SJSA1 (cell line): Measurements from ENCODE around the gene TPSD1. TPM values are rescaled to one million over a fixed set of nuclear protein-coding genes. Genes with fewer than 3 reads are reported as not detected.
"Not testable (repeated sequence)": the region's sequence is repeated elsewhere in the genome, so short reads cannot be mapped to it uniquely, and the experiment has no call there.

ENCODE experiments used
- DNase-seq, 2 experiments: peaks; one replicate each; pipeline ENCODE4 v3.0.0-alpha.2; 2015 to 2020; ENCODE audit warnings: low spot score in 2 of 2, low read depth in 1 of 2
- H3K27ac ChIP-seq: fragments of 250-450 bp; sonication (Bioruptor Pico); 2 replicates; pipeline ENCODE4 v1.5.1; 2020; ENCODE audit warnings: mild to moderate bottlenecking, moderate library complexity
- H3K27me3 ChIP-seq: fragments of 250-450 bp; sonication (Bioruptor Pico); replicated peaks from 2 replicates; pipeline ENCODE4 v1.5.1; 2020; ENCODE audit warnings: mild to moderate bottlenecking, moderate library complexity
- H3K36me3 ChIP-seq: fragments of 250-450 bp; sonication (Bioruptor Pico); 2 replicates; pipeline ENCODE4 v1.5.1; 2020; ENCODE audit warnings: mild to moderate bottlenecking
- H3K4me1 ChIP-seq: fragments of 250-450 bp; sonication (Bioruptor Pico); replicated peaks from 2 replicates; pipeline ENCODE4 v1.6.1; 2021; ENCODE audit warnings: mild to moderate bottlenecking
- H3K4me3 ChIP-seq: fragments of 250-450 bp; sonication (Bioruptor Pico); 2 replicates; pipeline ENCODE4 v1.5.1; 2020; ENCODE audit warnings: mild to moderate bottlenecking
- H3K9me3 ChIP-seq: fragments of 250-450 bp; sonication (Bioruptor Pico); replicated peaks from 2 replicates; pipeline ENCODE4 v1.5.1; 2020; ENCODE audit warnings: mild to moderate bottlenecking
- total RNA-seq: library from RNA; depleted of rRNA; stranded (reverse); fragments of >200 nt; shearing (Covaris generic); gene quantifications from 2 replicates; pipeline ENCODE4 v1.2.3, GENCODE V29; 2014; rRNA removed

Gene TPSD1
- not detected in 2 replicates for total RNA-seq

DNA sequence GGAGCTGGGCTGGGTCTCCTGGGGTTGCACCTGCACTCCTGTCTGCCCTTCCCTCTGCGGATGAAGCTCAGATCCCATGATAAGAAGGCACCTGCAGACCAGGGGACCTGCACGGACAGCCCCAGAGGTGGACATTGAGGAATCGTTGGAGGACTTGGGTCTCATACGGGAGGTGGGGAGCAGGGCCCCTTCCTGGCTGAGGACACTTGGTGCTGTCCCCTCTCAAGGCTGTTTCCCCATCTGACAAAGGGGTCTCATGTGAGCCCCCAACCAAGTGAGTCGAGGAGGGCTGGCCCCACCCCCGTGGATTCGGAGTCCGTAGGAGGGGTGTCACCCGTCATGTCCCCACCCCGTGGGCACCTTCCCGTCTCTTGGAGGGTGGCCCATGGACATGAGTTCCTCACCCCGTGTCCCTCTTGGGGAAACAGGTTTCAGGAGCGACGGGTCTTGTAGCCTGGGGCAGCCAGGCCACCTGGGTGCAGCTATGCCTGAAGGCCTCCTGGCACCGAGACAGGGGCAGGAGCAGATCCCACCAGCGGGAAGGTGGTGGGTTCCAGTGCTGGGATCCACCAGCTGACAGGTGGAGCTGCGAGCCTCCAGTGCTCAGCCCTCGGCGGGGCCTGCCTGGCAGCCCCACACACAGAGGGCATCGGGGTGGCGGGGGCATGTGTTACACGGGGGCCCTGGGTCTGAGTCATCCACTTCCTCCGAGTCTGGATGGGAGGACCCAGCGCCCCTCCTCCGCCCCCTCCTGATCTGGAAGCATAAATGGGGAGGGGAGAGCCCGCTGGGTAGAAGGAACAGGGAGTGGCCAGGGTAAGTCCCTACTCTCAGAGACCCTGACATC, at the start of gene TPSD1:
Gene TPSD1, plus strand, starts transcription at position 794 of the 847 bp plus-strand sequence. CDS start 212 bp downstream, outside the sequence.
- H3K4me3 ChIP-seq, H3K27ac ChIP-seq, H3K9me3 ChIP-seq, DNase-seq, H3K4me1 ChIP-seq, H3K36me3 ChIP-seq: not testable (repeated sequence)
- peaks cover 20% of the 10 kb centered on the region for H3K27me3 ChIP-seq

DNA sequence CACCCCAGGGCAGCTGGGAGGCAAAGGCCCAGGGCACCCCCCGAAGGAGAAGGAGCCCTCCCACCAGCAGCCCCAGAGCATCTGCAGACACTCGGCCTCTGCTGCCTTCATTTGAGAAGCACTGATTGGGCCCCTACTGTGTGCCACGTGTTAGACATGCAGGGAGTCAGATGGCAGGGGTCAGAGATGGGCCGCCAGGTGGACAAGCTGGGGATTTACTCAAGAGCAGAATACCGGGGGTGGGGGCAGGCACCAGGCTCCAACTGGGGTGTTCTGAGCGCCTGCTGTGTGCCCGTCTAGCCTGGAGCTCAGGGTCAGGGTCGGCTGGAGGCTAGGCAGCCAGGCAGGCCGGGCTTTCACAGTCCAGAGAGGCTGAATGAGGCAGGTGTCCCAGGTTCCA, 49.5 kb upstream of the TPSD1 start:
- no peaks in the 10 kb centered on the region for H3K4me1 ChIP-seq
- no peaks in the 10 kb centered on the region for H3K9me3 ChIP-seq
- peaks cover 44% of the 10 kb centered on the region for H3K27me3 ChIP-seq
- H3K36me3 ChIP-seq, result no peaks in the 10 kb centered on the region
- no peak overlapping the region for H3K4me3 ChIP-seq
- no peak overlapping the region for H3K27ac ChIP-seq
- no peak for DNase-seq

DNA sequence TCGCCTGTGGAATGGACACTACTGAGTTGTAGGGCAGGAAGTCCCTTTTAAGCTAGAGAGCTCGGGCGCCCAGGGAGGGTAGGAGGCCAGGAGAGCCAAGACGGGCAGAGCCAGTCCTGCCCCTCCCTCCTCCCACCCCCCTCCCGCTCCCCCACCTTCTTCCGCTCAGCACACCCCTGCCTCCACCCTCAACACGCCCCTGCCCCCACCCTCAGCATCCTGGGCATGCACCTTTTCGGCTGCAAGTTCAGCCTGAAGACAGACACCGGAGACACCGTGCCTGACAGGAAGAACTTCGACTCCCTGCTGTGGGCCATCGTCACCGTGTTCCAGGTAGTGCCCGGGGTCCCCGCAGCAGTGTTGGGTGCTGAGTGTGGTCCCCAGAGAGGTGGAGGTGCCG, 49.1 kb upstream of the TPSD1 start:
- H3K27me3 ChIP-seq, result peaks cover 46% of the 10 kb centered on the region
- no peaks in the 10 kb centered on the region for H3K9me3 ChIP-seq
- H3K27ac ChIP-seq, result no peak overlapping the region
- no peaks in the 10 kb centered on the region for H3K4me1 ChIP-seq
- no peaks in the 10 kb centered on the region for H3K36me3 ChIP-seq
- DNase-seq, result no peak
- no peak overlapping the region for H3K4me3 ChIP-seq

DNA sequence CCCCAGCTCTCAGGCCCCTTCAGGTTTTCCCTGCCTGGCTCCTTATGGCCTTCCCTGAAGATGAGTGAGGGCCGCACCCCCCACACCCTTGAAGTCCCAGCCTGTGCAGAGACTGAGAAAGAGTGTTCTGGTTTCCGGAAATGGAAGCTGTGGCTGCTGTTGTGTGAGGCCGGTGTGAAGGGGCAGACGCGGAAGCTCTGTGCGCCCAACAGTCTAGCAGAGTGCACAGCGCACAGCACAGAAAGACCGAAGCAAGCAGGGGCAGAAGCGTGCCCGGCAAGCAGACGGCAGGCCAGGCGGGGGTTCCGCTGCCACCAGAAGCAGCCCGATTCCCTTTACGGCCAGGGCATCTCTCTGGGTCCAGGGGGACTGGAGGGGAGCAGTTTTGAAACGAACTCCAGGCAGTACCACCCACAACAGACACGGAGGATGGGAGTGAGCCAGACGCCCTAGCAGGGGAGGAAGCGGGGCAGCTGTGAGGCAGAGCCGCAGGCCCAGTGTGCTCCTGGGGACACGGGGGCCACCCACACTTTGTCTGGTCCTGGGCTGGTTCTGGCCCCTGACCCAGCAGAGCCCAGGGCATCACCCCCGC, 47.5 kb upstream of the TPSD1 start:
- no peaks in the 10 kb centered on the region for H3K4me1 ChIP-seq
- no peak overlapping the region for H3K4me3 ChIP-seq
- no peaks in the 10 kb centered on the region for H3K9me3 ChIP-seq
- no peak for DNase-seq
- H3K27ac ChIP-seq, result no peak overlapping the region
- H3K36me3 ChIP-seq, result no peaks in the 10 kb centered on the region
- peaks cover 46% of the 10 kb centered on the region for H3K27me3 ChIP-seq

DNA sequence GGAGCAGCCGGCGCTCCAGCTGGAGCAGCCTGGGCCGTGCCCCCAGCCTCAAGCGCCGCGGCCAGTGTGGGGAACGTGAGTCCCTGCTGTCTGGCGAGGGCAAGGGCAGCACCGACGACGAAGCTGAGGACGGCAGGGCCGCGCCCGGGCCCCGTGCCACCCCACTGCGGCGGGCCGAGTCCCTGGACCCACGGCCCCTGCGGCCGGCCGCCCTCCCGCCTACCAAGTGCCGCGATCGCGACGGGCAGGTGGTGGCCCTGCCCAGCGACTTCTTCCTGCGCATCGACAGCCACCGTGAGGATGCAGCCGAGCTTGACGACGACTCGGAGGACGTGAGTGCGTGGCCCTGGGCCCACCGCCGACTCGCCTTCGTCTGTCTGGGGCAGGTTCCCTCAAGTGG, 46.8 kb upstream of the TPSD1 start:
- Histone ChIP-seq H3K27me3 (peaks cover 44% of the 10 kb centered on the region), H3K4me3 (no peak overlapping the region), H3K27ac (no peak overlapping the region), H3K36me3 (no peaks in the 10 kb centered on the region), H3K9me3 (no peaks in the 10 kb centered on the region), H3K4me1 (no peaks in the 10 kb centered on the region)
- no peak for DNase-seq

DNA sequence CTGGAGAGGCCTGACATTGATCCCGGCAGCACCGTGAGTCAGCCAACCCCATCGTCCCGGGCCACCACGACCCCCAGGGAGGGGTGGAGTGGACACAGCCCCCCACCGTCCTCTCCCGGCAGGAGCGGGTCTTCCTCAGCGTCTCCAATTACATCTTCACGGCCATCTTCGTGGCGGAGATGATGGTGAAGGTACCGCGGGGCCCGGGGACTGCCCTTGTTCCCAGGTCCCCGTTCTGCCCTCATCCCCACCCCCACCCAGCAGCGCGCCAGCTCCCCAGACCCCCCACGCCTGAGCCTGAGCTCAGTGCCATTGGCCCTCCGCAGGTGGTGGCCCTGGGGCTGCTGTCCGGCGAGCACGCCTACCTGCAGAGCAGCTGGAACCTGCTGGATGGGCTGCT, 45.4 kb upstream of the TPSD1 start:
- Histone ChIP-seq H3K27ac (no peak overlapping the region), H3K36me3 (no peaks in the 10 kb centered on the region), H3K4me3 (no peak overlapping the region), H3K27me3 (peaks cover 48% of the 10 kb centered on the region), H3K4me1 (no peaks in the 10 kb centered on the region), H3K9me3 (no peaks in the 10 kb centered on the region)
- DNase-seq, result no peak

DNA sequence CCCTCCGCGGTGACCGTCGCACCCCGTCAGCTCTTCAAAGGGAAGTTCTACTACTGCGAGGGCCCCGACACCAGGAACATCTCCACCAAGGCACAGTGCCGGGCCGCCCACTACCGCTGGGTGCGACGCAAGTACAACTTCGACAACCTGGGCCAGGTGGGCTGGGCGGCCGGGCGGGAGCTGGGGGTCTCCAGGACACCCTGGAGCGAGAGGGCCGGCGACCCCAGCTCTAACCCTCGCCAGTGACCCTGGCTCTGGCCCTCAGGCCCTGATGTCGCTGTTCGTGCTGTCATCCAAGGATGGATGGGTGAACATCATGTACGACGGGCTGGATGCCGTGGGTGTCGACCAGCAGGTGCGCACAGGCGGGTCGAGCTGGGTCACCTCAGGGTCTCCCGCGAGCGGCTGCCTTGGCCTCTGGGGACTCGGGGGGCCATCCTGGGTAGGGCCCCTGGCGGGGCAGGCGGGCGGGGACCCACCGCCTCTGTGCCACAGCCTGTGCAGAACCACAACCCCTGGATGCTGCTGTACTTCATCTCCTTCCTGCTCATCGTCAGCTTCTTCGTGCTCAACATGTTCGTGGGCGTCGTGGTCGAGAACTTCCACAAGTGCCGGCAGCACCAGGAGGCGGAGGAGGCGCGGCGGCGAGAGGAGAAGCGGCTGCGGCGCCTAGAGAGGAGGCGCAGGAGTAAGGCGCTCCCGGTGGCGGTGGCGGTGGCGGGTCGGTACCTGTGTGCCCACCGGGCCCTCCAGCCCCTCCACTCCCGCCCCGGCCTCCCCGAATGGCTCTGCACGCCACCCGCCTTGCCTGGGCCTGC, 44.2 kb upstream of the TPSD1 start:
- Histone ChIP-seq H3K9me3 (no peaks in the 10 kb centered on the region), H3K27me3 (peaks cover 52% of the 10 kb centered on the region), H3K36me3 (no peaks in the 10 kb centered on the region), H3K27ac (no peak overlapping the region), H3K4me1 (no peaks in the 10 kb centered on the region), H3K4me3 (no peak overlapping the region)
- DNase-seq, result no peak

DNA sequence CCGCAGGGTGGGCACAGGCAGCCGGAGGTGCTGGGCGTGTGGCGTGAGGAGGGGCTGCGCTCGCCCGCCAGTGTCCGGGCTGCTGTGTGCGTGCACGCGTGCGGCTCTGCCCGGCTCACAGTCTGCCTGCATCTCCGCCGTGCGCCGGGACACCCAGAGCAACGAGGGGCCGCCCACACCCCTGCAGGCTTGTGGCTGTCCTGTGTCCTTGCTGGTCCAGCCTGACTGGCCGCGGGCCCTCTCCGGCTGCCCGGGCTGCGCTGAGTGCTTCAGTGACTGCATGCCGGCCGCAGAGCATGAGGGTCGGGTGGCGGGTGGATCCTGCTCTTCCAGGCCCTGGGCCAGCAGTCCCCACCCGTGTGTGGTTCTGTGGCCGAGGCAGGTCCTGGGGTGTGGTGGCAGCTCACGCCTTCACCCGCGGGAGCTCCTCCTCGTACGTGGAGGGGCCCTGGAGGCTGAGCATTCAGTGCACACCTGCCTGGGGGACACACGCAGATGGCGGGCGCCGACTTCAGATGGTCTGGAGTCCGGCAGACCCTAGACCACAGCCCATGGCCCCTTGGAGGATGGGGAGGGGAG, 43.2 kb upstream of the TPSD1 start:
- Histone ChIP-seq H3K4me3 (no peak overlapping the region), H3K36me3 (no peaks in the 10 kb centered on the region), H3K27me3 (peaks cover 56% of the 10 kb centered on the region), H3K9me3 (no peaks in the 10 kb centered on the region), H3K27ac (no peak overlapping the region), H3K4me1 (no peaks in the 10 kb centered on the region)
- DNase-seq, result no peak

DNA sequence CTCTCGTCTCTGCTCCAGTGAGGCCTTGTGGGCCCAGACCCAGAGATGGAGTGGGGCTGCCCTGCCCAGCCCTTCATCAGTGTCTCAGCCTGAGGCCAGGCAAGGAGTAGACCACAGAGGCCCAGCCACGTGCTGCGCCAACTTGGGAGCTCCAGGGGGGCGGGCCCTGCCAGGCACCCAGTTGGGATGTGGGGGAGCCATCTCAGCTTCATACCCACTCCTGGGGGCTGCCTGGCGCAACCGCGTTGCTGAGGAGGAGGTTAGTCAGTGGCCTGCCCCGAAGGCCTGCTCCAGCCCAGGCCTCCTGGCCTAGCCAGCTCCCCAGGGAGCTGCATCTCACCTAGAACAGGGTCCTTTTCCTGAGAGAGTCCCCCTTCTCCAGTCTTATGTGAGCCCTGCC, 42.6 kb upstream of the TPSD1 start:
- Histone ChIP-seq H3K27me3 (peaks cover 56% of the 10 kb centered on the region), H3K27ac (no peak overlapping the region), H3K36me3 (no peaks in the 10 kb centered on the region), H3K4me3 (no peak overlapping the region), H3K4me1 (no peaks in the 10 kb centered on the region), H3K9me3 (no peaks in the 10 kb centered on the region)
- DNase-seq, result no peak

DNA sequence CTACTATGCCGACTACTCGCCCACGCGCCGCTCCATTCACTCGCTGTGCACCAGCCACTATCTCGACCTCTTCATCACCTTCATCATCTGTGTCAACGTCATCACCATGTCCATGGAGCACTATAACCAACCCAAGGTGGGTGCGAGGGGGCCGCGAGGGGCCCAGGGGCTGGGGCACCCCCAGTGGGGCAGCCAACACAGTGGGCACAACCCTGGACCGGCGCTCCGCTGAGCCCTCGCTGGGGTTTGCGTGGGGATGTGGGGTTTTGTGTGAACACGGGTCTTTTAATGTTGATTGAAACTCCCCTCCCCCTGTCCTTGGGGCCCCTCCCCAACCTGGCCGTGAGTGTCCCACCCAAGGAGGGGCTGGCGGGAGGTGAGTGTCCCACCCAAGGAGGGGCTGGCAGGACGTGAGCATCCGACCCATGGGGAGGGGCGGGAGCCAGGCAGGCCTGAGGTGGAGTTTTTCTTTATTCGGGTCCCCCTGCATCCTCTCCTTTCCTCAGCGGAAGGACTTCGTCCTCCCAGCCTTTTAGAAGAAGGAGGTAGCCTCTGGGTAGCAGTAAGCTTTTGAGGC, 42.0 kb upstream of the TPSD1 start:
- DNase-seq, result no peak
- H3K4me3 ChIP-seq, result no peak overlapping the region
- no peaks in the 10 kb centered on the region for H3K4me1 ChIP-seq
- H3K27me3 ChIP-seq, result peaks cover 53% of the 10 kb centered on the region
- no peak overlapping the region for H3K27ac ChIP-seq
- H3K9me3 ChIP-seq, result no peaks in the 10 kb centered on the region
- no peaks in the 10 kb centered on the region for H3K36me3 ChIP-seq

DNA sequence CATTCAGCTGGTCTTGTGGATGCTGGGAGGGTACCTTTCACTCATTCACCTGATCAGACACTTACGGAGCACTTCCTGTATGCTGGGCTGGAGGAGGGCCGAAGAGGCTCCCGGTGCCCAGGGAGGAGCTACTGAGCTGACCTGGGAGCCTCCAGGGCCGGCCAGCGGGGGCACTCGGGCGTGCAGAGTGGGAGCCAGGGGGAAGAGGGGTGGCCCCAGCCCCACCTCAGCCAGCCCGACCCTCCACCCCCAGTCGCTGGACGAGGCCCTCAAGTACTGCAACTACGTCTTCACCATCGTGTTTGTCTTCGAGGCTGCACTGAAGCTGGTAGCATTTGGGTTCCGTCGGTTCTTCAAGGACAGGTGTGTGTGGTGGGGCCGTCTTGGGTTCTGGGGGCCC, 41.1 kb upstream of the TPSD1 start:
- Histone ChIP-seq H3K4me1 (no peaks in the 10 kb centered on the region), H3K4me3 (no peak overlapping the region), H3K36me3 (no peaks in the 10 kb centered on the region), H3K9me3 (no peaks in the 10 kb centered on the region), H3K27me3 (peaks cover 53% of the 10 kb centered on the region), H3K27ac (no peak overlapping the region)
- no peak for DNase-seq

DNA sequence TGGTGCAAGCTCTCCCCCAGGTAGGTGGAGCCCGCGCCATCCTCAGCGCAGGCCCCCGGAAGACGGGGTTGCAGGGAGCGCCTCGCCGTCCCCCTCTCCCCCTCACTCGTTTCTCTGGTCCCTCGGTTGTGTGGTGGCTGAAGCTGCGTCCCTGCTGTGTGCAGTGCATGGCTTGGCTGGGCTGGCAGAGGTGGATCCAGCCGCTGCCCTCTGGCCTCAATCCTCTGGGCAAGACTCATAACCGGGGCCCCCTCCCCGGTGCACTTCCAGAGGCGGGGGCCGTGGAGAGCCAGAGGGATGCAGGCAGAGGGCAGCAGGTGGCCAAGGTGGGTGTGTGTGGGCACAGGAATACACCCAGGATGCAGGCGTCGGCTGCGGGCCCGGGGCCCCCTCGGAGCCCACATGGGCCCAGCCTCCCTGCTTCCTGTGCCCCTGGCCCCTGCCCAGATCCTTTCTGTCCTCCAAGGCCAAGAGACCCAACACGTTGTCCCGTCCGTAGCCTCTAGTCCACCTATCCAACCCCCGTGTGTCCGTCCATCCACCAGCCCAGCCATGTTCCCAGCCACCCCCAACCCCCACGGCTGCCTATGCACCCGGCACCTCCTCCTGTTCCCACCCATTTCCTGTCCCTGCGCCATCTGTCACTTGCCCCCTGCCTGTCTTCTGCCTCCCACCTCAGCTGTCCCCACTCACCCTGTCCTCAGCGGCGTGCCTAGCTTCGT, 40.1 kb upstream of the TPSD1 start:
- H3K4me1 ChIP-seq, result no peaks in the 10 kb centered on the region
- DNase-seq, result no peak
- H3K9me3 ChIP-seq, result no peaks in the 10 kb centered on the region
- peaks cover 60% of the 10 kb centered on the region for H3K27me3 ChIP-seq
- no peak overlapping the region for H3K27ac ChIP-seq
- no peak overlapping the region for H3K4me3 ChIP-seq
- no peaks in the 10 kb centered on the region for H3K36me3 ChIP-seq

DNA sequence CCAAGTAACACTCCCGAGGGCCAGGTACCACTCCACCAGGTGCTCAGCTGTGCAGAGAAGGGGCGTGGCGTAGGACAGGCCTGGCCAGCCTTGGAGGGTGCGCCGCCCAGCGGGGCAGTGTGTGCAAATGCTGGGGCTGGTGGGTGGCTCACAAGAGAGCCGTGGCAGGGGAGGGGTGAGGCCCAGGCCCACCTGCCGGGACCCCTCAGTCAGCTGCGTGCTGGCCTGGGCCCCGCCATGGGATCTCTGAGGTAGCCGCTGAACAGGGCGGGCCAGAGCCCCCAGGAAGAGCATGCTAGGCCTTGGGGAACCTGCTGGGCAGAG, 39.6 kb upstream of the TPSD1 start:
- no peaks in the 10 kb centered on the region for H3K4me1 ChIP-seq
- H3K27ac ChIP-seq, result no peak overlapping the region
- no peaks in the 10 kb centered on the region for H3K36me3 ChIP-seq
- no peaks in the 10 kb centered on the region for H3K9me3 ChIP-seq
- no peak overlapping the region for H3K4me3 ChIP-seq
- H3K27me3 ChIP-seq, result peaks cover 64% of the 10 kb centered on the region
- DNase-seq, result no peak
